HepG2 (cell line): Measurements from ENCODE around the gene ZBTB45. TPM values are rescaled to one million over a fixed set of nuclear protein-coding genes. Genes with fewer than 3 reads are reported as not detected.
A peak's percentile ranks its signal among the peaks of the same experiment; 100 is the strongest.

ENCODE experiments used
- ARNT2 ChIP-seq: sonication (generic); formaldehyde crosslinking; IDR thresholded peaks from 2 replicates; pipeline ENCODE4 v1.8.0; 2022; ENCODE audit warnings: mild to moderate bottlenecking, low read depth, missing genetic modification reagents, moderate library complexity
- ATF7 ChIP-seq, 2 experiments: fragments of 450-650 bp in 1 of 2; sonication (generic) in 1 of 2; formaldehyde crosslinking in 1 of 2; IDR thresholded peaks; 2 replicates each; pipeline versions ENCODE4 v1.4.0 to v1.6.1; 2016 to 2020; ENCODE audit warnings: antibody characterized with exemption in 1 of 2, mild to moderate bottlenecking in 1 of 2, missing genetic modification reagents in 1 of 2
- DNMT3B ChIP-seq: conservative IDR thresholded peaks from 2 replicates; pipeline ENCODE4 v1.6.1; 2016; ENCODE audit warnings: missing biosample characterization, control low read depth
- GFI1 ChIP-seq: sonication (generic); formaldehyde crosslinking; IDR thresholded peaks from 2 replicates; pipeline ENCODE4 v1.5.0; 2020; ENCODE audit warnings: missing genetic modification reagents, mild to moderate bottlenecking, borderline replicate concordance
- HOXA9 ChIP-seq: sonication (generic); formaldehyde crosslinking; IDR thresholded peaks from 2 replicates; pipeline ENCODE4 v1.8.1; 2022; ENCODE audit warnings: missing genetic modification reagents, mild to moderate bottlenecking, moderate library complexity, borderline replicate concordance
- MAF1 ChIP-seq: sonication (generic); formaldehyde crosslinking; IDR thresholded peaks from 2 replicates; pipeline ENCODE4 v1.5.0; 2020; ENCODE audit warnings: missing genetic modification reagents, borderline replicate concordance
- NFRKB ChIP-seq: fragments of 450-650 bp; IDR thresholded peaks from 2 replicates; pipeline ENCODE4 v1.6.1; 2017
- PCBP1 ChIP-seq: fragments of 200-400 bp; formaldehyde crosslinking; IDR thresholded peaks from 2 replicates; pipeline ENCODE4 v1.6.1; 2017; ENCODE audit warnings: mild to moderate bottlenecking, low read depth, low read length, borderline replicate concordance
- PHF20 ChIP-seq: sonication (generic); formaldehyde crosslinking; IDR thresholded peaks from 2 replicates; pipeline ENCODE4 v1.5.0; 2020; ENCODE audit warnings: mild to moderate bottlenecking, missing genetic modification reagents
- SIN3B ChIP-seq: fragments of 150-350 bp; IDR thresholded peaks from 2 replicates; pipeline ENCODE4 v1.6.1; 2014; ENCODE audit warnings: low read length
- SMARCE1 ChIP-seq: fragments of 450-650 bp; IDR thresholded peaks from 2 replicates; pipeline ENCODE4 v1.6.1; 2017; ENCODE audit warnings: borderline replicate concordance
- SRSF4 ChIP-seq: fragments of 200-400 bp; formaldehyde crosslinking; IDR thresholded peaks from one replicate; pipeline ENCODE4 v1.6.1; 2018; ENCODE audit warnings: mild to moderate bottlenecking, low read depth, low read length, moderate library complexity; ENCODE audit not compliant: poor library complexity, severe bottlenecking
- STAT5B ChIP-seq: sonication (generic); formaldehyde crosslinking; IDR thresholded peaks from 2 replicates; pipeline ENCODE4 v1.4.0; 2020; ENCODE audit warnings: missing genetic modification reagents
- TRIM24 ChIP-seq: sonication (generic); formaldehyde crosslinking; IDR thresholded peaks from 2 replicates; pipeline ENCODE4 v1.8.0; 2022; ENCODE audit warnings: mild to moderate bottlenecking, missing genetic modification reagents
- ZNF546 ChIP-seq: sonication (generic); formaldehyde crosslinking; conservative IDR thresholded peaks from 2 replicates; pipeline ENCODE4 v1.8.1; 2023; ENCODE audit warnings: mild to moderate bottlenecking, missing genetic modification reagents
- ZNF598 ChIP-seq: sonication (generic); formaldehyde crosslinking; IDR thresholded peaks from 2 replicates; pipeline ENCODE4 v1.5.1; 2020; ENCODE audit warnings: mild to moderate bottlenecking, missing genetic modification reagents, borderline replicate concordance
- ZNF891 ChIP-seq: sonication (generic); formaldehyde crosslinking; IDR thresholded peaks from 2 replicates; pipeline ENCODE4 v1.5.0; 2020; ENCODE audit warnings: mild to moderate bottlenecking, missing genetic modification reagents
- polyA plus RNA-seq, 8 experiments: library from polyadenylated mRNA; depleted of rRNA in 3 of 8; stranded (reverse) in 7 of 8; unstranded in 1 of 8; fragments of >200 nt; fragmentation: Illumina TruSeq in 4 of 8; extraction: Trizol in 4 of 8; gene quantifications; 2 replicates each; pipeline versions ENCODE4 v1.2.1 to v1.2.3, GENCODE V29; 2011 to 2016; ENCODE audit warnings: low read depth in 4 of 8, missing spikeins in 1 of 8, mixed read lengths in 1 of 8; ENCODE audit not compliant: insufficient read depth in 1 of 8
- total RNA-seq, 5 experiments: library from RNA; depleted of rRNA; stranded (reverse); fragments of >200 nt; fragmentation: Illumina TruSeq; extraction: Trizol; gene quantifications; 2 replicates each; pipeline ENCODE4 v1.2.3, GENCODE V29; 2016; ENCODE audit warnings: low read depth in 1 of 5
- TF ChIP-seq, protein P1 (sequence below): sonication (generic); formaldehyde crosslinking; IDR thresholded peaks from 2 replicates; pipeline ENCODE4 v1.4.0; 2020; ENCODE audit warnings: mild to moderate bottlenecking, missing genetic modification reagents
- TF ChIP-seq, protein P2 (sequence below): IDR thresholded peaks from 2 replicates; pipeline ENCODE4 v1.6.1; 2016; ENCODE audit warnings: mild to moderate bottlenecking
- TF ChIP-seq, protein P3 (sequence below): sonication (generic); formaldehyde crosslinking; IDR thresholded peaks from 2 replicates; pipeline ENCODE4 v1.5.1; 2020; ENCODE audit warnings: missing genetic modification reagents, mild to moderate bottlenecking, borderline replicate concordance
- TF ChIP-seq, protein P4 (sequence below): sonication (generic); formaldehyde crosslinking; IDR thresholded peaks from 2 replicates; pipeline ENCODE4 v1.8.1; 2023; ENCODE audit warnings: mild to moderate bottlenecking, missing genetic modification reagents

Gene ZBTB45
- total and polyA plus RNA-seq, 2 of the 13 experiments (the other 11 are each of a cell fraction or from before 2014, with no cell fraction given), result 3.0 to 3.7 TPM

DNA sequence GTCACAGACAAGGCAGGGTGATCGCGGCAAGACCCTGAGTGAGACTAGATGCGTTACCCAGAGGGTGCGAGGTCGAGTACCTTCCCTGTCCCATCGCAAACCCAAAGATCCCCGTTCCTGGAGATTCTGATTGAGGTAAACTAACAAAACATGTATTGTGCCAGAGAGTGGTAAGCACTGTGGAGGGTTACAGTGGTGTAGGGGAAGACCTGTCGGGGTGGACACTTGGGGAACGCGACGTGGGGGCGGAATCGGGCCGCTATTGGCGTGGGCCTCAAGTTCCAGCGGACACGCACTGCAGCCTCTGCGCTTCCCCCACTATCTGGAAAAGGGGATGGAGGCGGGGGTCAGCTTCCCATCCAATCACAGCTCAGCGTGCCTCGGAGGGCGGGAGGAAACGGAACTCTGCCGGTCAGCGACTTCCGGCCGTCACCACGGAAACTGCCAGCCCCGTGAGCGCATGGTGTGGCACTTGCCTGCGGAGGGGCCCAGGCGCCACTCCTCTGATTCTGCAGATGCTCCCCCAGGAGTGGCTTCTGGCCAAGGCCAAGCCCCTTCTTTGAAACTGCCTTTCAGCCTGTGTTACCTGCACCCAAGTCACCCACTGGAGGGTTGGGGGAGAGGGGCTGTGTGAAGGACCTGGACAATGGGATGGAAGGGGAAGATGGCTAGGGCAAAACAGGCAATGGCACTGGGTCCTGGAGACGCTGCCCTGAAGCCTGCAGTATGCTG, 39.8 kb upstream of the ZBTB45 start (continued):
- TF ChIP-seq, protein P1, sequence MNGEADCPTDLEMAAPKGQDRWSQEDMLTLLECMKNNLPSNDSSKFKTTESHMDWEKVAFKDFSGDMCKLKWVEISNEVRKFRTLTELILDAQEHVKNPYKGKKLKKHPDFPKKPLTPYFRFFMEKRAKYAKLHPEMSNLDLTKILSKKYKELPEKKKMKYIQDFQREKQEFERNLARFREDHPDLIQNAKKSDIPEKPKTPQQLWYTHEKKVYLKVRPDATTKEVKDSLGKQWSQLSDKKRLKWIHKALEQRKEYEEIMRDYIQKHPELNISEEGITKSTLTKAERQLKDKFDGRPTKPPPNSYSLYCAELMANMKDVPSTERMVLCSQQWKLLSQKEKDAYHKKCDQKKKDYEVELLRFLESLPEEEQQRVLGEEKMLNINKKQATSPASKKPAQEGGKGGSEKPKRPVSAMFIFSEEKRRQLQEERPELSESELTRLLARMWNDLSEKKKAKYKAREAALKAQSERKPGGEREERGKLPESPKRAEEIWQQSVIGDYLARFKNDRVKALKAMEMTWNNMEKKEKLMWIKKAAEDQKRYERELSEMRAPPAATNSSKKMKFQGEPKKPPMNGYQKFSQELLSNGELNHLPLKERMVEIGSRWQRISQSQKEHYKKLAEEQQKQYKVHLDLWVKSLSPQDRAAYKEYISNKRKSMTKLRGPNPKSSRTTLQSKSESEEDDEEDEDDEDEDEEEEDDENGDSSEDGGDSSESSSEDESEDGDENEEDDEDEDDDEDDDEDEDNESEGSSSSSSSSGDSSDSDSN (CRISPR knock-in tag), result peak; percentile 54; the same call in 1 of the 2 replicates
- TF ChIP-seq GFI1 (CRISPR knock-in tag) (0 out of 2 replicates have a peak, but pooled peaks have one; percentile 2), ARNT2 (CRISPR knock-in tag) (peak; percentile 17), PCBP1 (0 out of 2 replicates have a peak, but pooled peaks have one; percentile 33), MAF1 (no peak), ZNF546 (CRISPR knock-in tag) (peak; percentile 6; the same call in 1 of the 2 replicates), HOXA9 (CRISPR knock-in tag) (no peak), NFRKB (no peak), PHF20 (CRISPR knock-in tag) (peak; percentile 73), TRIM24 (CRISPR knock-in tag) (no peak), SIN3B (no peak), SMARCE1 (no peak), DNMT3B (CRISPR knock-in tag) (peak; percentile 42; the same call in 1 of the 2 replicates), ZNF891 (CRISPR knock-in tag) (peak; percentile 75), ATF7 (IDR thresholded peaks at IDR 0.05) (no peak), ATF7 (CRISPR knock-in tag; IDR thresholded peaks at IDR 0.05) (no peak; the same call in 1 of the 2 replicates), STAT5B (CRISPR knock-in tag) (no peak), SRSF4 (no peak), ZNF598 (CRISPR knock-in tag) (no peak; the same call in 1 of the 2 replicates)
- TF ChIP-seq, protein P2, sequence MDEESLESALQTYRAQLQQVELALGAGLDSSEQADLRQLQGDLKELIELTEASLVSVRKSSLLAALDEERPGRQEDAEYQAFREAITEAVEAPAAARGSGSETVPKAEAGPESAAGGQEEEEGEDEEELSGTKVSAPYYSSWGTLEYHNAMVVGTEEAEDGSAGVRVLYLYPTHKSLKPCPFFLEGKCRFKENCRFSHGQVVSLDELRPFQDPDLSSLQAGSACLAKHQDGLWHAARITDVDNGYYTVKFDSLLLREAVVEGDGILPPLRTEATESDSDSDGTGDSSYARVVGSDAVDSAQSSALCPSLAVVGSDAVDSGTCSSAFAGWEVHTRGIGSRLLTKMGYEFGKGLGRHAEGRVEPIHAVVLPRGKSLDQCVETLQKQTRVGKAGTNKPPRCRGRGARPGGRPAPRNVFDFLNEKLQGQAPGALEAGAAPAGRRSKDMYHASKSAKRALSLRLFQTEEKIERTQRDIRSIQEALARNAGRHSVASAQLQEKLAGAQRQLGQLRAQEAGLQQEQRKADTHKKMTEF (CRISPR knock-in tag), result peak; percentile 73
- TF ChIP-seq, protein P3, sequence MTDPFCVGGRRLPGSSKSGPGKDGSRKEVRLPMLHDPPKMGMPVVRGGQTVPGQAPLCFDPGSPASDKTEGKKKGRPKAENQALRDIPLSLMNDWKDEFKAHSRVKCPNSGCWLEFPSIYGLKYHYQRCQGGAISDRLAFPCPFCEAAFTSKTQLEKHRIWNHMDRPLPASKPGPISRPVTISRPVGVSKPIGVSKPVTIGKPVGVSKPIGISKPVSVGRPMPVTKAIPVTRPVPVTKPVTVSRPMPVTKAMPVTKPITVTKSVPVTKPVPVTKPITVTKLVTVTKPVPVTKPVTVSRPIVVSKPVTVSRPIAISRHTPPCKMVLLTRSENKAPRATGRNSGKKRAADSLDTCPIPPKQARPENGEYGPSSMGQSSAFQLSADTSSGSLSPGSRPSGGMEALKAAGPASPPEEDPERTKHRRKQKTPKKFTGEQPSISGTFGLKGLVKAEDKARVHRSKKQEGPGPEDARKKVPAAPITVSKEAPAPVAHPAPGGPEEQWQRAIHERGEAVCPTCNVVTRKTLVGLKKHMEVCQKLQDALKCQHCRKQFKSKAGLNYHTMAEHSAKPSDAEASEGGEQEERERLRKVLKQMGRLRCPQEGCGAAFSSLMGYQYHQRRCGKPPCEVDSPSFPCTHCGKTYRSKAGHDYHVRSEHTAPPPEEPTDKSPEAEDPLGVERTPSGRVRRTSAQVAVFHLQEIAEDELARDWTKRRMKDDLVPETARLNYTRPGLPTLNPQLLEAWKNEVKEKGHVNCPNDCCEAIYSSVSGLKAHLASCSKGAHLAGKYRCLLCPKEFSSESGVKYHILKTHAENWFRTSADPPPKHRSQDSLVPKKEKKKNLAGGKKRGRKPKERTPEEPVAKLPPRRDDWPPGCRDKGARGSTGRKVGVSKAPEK, result no peak
- TF ChIP-seq, protein P4, sequence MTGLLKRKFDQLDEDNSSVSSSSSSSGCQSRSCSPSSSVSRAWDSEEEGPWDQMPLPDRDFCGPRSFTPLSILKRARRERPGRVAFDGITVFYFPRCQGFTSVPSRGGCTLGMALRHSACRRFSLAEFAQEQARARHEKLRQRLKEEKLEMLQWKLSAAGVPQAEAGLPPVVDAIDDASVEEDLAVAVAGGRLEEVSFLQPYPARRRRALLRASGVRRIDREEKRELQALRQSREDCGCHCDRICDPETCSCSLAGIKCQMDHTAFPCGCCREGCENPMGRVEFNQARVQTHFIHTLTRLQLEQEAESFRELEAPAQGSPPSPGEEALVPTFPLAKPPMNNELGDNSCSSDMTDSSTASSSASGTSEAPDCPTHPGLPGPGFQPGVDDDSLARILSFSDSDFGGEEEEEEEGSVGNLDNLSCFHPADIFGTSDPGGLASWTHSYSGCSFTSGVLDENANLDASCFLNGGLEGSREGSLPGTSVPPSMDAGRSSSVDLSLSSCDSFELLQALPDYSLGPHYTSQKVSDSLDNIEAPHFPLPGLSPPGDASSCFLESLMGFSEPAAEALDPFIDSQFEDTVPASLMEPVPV (CRISPR knock-in tag), result no peak; the same call in 1 of the 2 replicates
